ENCODE measurements around the gene RGL1. TPM values are rescaled to one million over a fixed set of nuclear protein-coding genes. Genes with fewer than 3 reads are reported as not detected.

The RGL1 gene
- total RNA-seq, 1 experiment from 2014 or later, result 34.5 TPM

- Mint-ChIP-seq H3K27me3 (ENCODE audit: insufficient read depth, unreplicated experiment) (no peaks in the 10 kb centered on the region), H3K36me3 (ENCODE audit: insufficient read depth, unreplicated experiment) (peaks cover 78% of the 10 kb centered on the region), H3K27ac (ENCODE audit: unreplicated experiment) (peak overlapping the region; percentile 97), H3K4me1 (ENCODE audit: low read depth, unreplicated experiment) (peaks cover 49% of the 10 kb centered on the region), H3K9me3 (ENCODE audit: unreplicated experiment) (no peaks in the 10 kb centered on the region), H3K4me3 (ENCODE audit: unreplicated experiment) (no peak overlapping the region)
- Histone ChIP-seq H3K9me3 (no peaks in the 10 kb centered on the region), H3K36me3 (ENCODE audit: control insufficient read depth, insufficient read depth, low read length) (no peaks in the 10 kb centered on the region), H3K27me3 (replicated peaks; ENCODE audit: control insufficient read depth, insufficient read depth, low read length) (no peaks in the 10 kb centered on the region), H3K4me1 (peaks cover 43% of the 10 kb centered on the region), H3K4me3 (ENCODE audit: low read depth, low read length) (no peak overlapping the region)
- no peak for TF ChIP-seq CTCF (IDR thresholded peaks at IDR 0.05; ENCODE audit: insufficient read depth in 1 of 2, low read depth in 1 of 2, low read length in 1 of 2, severe bottlenecking in 1 of 2, unreplicated experiment in 1 of 2)
- POLR2A ChIA-PET, result no interaction called here
- BruUV-seq (replicated peaks), result no TSS peak
- intact Hi-C loops (cut with micrococcal nuclease; ENCODE audit: unreplicated experiment), result no loop called here
- DNase-seq, result no peak
- CTCF ChIA-PET, result no interaction called here
Measured at GRCh38 chr1:183879494-183879893, 74.6 kb downstream of the RGL1 start.

- POLR2A ChIA-PET, result no interaction called here
- Mint-ChIP-seq H3K36me3 (ENCODE audit: insufficient read depth, unreplicated experiment) (peaks cover 79% of the 10 kb centered on the region), H3K27ac (ENCODE audit: unreplicated experiment) (peak overlapping the region; percentile 97), H3K4me3 (ENCODE audit: unreplicated experiment) (no peak overlapping the region), H3K9me3 (ENCODE audit: unreplicated experiment) (no peaks in the 10 kb centered on the region), H3K27me3 (ENCODE audit: insufficient read depth, unreplicated experiment) (no peaks in the 10 kb centered on the region), H3K4me1 (ENCODE audit: low read depth, unreplicated experiment) (peaks cover 49% of the 10 kb centered on the region)
- Histone ChIP-seq H3K4me1 (peaks cover 44% of the 10 kb centered on the region), H3K4me3 (ENCODE audit: low read depth, low read length) (no peak overlapping the region), H3K36me3 (ENCODE audit: control insufficient read depth, insufficient read depth, low read length) (no peaks in the 10 kb centered on the region), H3K9me3 (no peaks in the 10 kb centered on the region), H3K27me3 (replicated peaks; ENCODE audit: control insufficient read depth, insufficient read depth, low read length) (no peaks in the 10 kb centered on the region)
- BruUV-seq (replicated peaks), result no TSS peak
- no peak for DNase-seq
- no peak for TF ChIP-seq CTCF (IDR thresholded peaks at IDR 0.05; ENCODE audit: insufficient read depth in 1 of 2, low read depth in 1 of 2, low read length in 1 of 2, severe bottlenecking in 1 of 2, unreplicated experiment in 1 of 2)
- CTCF ChIA-PET, result no interaction called here
- intact Hi-C loops (cut with micrococcal nuclease; ENCODE audit: unreplicated experiment), result no loop called here
Measured at GRCh38 chr1:183879966-183880365, 75.0 kb downstream of the RGL1 start.

- H3K36me3 Mint-ChIP-seq (ENCODE audit: insufficient read depth, unreplicated experiment), result peaks cover 79% of the 10 kb centered on the region
Measured at GRCh38 chr1:183880531-183881243, 75.8 kb downstream of the RGL1 start.

More at GRCh38 chr1:183880531-183881243, 75.8 kb downstream of the RGL1 start:
- no peak for DNase-seq
- H3K4me1 ChIP-seq, result peaks cover 48% of the 10 kb centered on the region
- peaks cover 56% of the 10 kb centered on the region for H3K4me1 Mint-ChIP-seq (ENCODE audit: low read depth, unreplicated experiment)
- no peak overlapping the region for H3K4me3 ChIP-seq (ENCODE audit: low read depth, low read length)
- H3K9me3 Mint-ChIP-seq (ENCODE audit: unreplicated experiment), result no peaks in the 10 kb centered on the region
- no peaks in the 10 kb centered on the region for H3K27me3 Mint-ChIP-seq (ENCODE audit: insufficient read depth, unreplicated experiment)
- no peak for TF ChIP-seq CTCF (IDR thresholded peaks at IDR 0.05; ENCODE audit: insufficient read depth in 1 of 2, low read depth in 1 of 2, low read length in 1 of 2, severe bottlenecking in 1 of 2, unreplicated experiment in 1 of 2)
- no peaks in the 10 kb centered on the region for H3K27me3 ChIP-seq (replicated peaks; ENCODE audit: control insufficient read depth, insufficient read depth, low read length)
- ChIA-PET CTCF (interaction anchor here (1.5 kb wide), 1 partner anchor 35 kb away, joined by 4 read pairs; no protein-coding TSS in a partner anchor), POLR2A (no interaction called here)
- H3K4me3 Mint-ChIP-seq (ENCODE audit: unreplicated experiment), result no peak overlapping the region
- H3K36me3 ChIP-seq (ENCODE audit: control insufficient read depth, insufficient read depth, low read length), result no peaks in the 10 kb centered on the region
- H3K9me3 ChIP-seq, result no peaks in the 10 kb centered on the region
- intact Hi-C loops (cut with micrococcal nuclease; ENCODE audit: unreplicated experiment), result no loop called here
- H3K27ac Mint-ChIP-seq (ENCODE audit: unreplicated experiment), result peak overlapping the region; percentile 97
- BruUV-seq (replicated peaks), result no TSS peak

Data from Caco-2 (cell line).